ENCODE measurements around the gene PLD3. TPM values are rescaled to one million over a fixed set of nuclear protein-coding genes. Genes with fewer than 3 reads are reported as not detected.

Gene PLD3
- total RNA-seq, 1 donor from 2014 or later = 173 TPM

Other genes with a start within 250 kb of the PLD3 start
- 6.5 and 8.8 TPM in 2 replicates for gene MAP3K10, start 157.3 kb upstream of the PLD3 start, total RNA-seq
- not detected in 2 replicates for gene TTC9B, start 130.3 kb upstream of the PLD3 start, total RNA-seq
- 0.09 and 0.34 TPM in 2 replicates for gene CCNP, start 122.0 kb upstream of the PLD3 start, total RNA-seq
- gene AKT2, start 63.4 kb upstream of the PLD3 start, total RNA-seq = 37.3 and 45.8 TPM in 2 replicates
- 5.3 and 9.2 TPM in 2 replicates for gene C19orf47, start 298 bp upstream of the PLD3 start, total RNA-seq
- gene HIPK4, start 41.5 kb downstream of the PLD3 start, total RNA-seq = under 0.01 and 0.05 TPM in 2 replicates
- gene PRX, start 64.7 kb downstream of the PLD3 start, total RNA-seq = 1.7 and 2.1 TPM in 2 replicates
- gene SERTAD1, start 77.3 kb downstream of the PLD3 start, total RNA-seq = 18.8 and 38.1 TPM in 2 replicates
- 14.9 and 25.9 TPM in 2 replicates for gene SERTAD3, start 95.6 kb downstream of the PLD3 start, total RNA-seq
- gene BLVRB, start 117.0 kb downstream of the PLD3 start, total RNA-seq = 43.0 and 58.7 TPM in 2 replicates
- gene SPTBN4, start 118.3 kb downstream of the PLD3 start, total RNA-seq = 0.05 and 0.17 TPM in 2 replicates
- gene SHKBP1, start 228.2 kb downstream of the PLD3 start, total RNA-seq = 27.7 and 67.0 TPM in 2 replicates